NT2/D1 (cell line): ENCODE data around the gene NAP1L1.

Experiments
- DNase-seq: peaks from one replicate; pipeline ENCODE4 v3.0.0-alpha.2; 2011; ENCODE audit warnings: low read depth, low spot score
- H3K27me3 ChIP-seq: 2 replicates; pipeline ENCODE4 v1.6.0; 2011; ENCODE audit warnings: mild to moderate bottlenecking; ENCODE audit not compliant: insufficient read length, insufficient read depth
- H3K36me3 ChIP-seq: 2 replicates; pipeline ENCODE4 v1.6.1; 2011; ENCODE audit warnings: mild to moderate bottlenecking, low read length, mixed read lengths; ENCODE audit not compliant: insufficient read depth, insufficient read length
- H3K4me1 ChIP-seq: 2 replicates; pipeline ENCODE4 v1.5.1; 2011; ENCODE audit not compliant: insufficient read depth, insufficient read length
- H3K4me3 ChIP-seq: 2 replicates; pipeline ENCODE4 v1.5.1; 2011; ENCODE audit warnings: low read depth; ENCODE audit not compliant: insufficient read length
- H3K9ac ChIP-seq: 2 replicates; pipeline ENCODE4 v1.6.0; 2011; ENCODE audit warnings: low read depth; ENCODE audit not compliant: insufficient read length
- H3K9me3 ChIP-seq: 2 replicates; pipeline ENCODE4 v1.5.1; 2011; ENCODE audit warnings: mild to moderate bottlenecking, low read length; ENCODE audit not compliant: insufficient read depth
- SUZ12 ChIP-seq: IDR thresholded peaks from 2 replicates; pipeline ENCODE4 v1.6.1; 2011; ENCODE audit not compliant: insufficient read length, insufficient read depth; ENCODE audit errors: extremely low read depth
- YY1 ChIP-seq: IDR thresholded peaks from 2 replicates; pipeline ENCODE4 v1.6.1; 2011; ENCODE audit not compliant: insufficient read length, insufficient read depth
- ZNF274 ChIP-seq: IDR thresholded peaks from 2 replicates; pipeline ENCODE4 v1.6.1; 2011; ENCODE audit warnings: mild to moderate bottlenecking, low read depth, low read length

The NAP1L1 gene

DNA sequence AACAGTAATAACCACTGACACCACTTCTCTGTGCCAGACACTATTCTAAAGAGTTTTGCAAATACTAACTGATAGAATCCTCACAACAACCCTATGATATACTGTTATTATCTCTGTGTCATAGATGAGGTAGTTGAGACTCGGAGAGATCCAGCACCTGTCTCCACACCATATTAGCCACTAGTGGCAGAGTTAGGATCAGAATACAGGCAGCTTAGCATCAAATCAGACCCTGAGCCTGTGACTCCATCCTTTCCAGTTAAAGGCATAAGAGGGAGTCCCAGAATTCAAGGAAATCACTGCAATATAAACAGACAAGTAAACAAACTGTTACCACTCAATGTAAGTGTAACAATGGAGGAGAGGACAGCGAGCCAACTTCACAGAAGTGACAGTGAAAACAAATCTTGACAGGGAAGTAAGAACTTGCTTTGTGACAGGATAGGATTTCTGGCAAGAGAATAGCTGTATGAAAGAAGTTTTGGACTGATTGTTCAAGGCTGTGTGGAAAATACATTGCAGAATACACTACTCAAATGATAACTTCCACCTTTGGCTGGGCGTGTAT lies 11.7 kb upstream of the NAP1L1 start:
- Histone ChIP-seq H3K4me1 (no peaks in the 10 kb centered on the region), H3K4me3 (no peak overlapping the region), H3K9me3 (no peaks in the 10 kb centered on the region), H3K27me3 (no peaks in the 10 kb centered on the region), H3K9ac (no peak overlapping the region), H3K36me3 (no peaks in the 10 kb centered on the region)
- DNase-seq = no peak
- TF ChIP-seq SUZ12 (no peak), YY1 (no peak), ZNF274 (no peak)

DNA sequence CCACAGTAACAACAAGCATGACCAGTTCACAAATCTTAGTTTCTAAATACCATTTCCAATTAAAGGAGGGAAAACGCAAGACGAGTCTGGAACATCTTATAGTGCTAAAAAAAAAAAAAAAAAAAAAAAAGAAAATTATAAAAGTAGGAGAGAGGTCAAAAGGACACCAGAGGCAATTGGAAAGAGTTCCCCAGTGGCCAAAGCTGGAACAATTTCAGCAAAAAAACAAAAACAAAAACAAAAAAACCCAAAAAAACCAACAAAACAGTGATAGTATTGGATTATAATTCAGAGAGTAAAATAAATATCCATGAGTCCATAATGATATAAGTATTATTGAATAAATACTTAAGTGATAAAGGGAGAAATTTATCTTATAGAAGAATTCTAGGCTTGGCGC lies 10.3 kb upstream of the NAP1L1 start:
- Histone ChIP-seq H3K27me3 (no peaks in the 10 kb centered on the region), H3K4me3 (no peak overlapping the region), H3K9me3 (no peaks in the 10 kb centered on the region), H3K9ac (no peak overlapping the region), H3K4me1 (no peaks in the 10 kb centered on the region), H3K36me3 (no peaks in the 10 kb centered on the region)
- no peak for TF ChIP-seq SUZ12
- TF ChIP-seq YY1 = no peak
- TF ChIP-seq ZNF274 = no peak
- DNase-seq = no peak

DNA sequence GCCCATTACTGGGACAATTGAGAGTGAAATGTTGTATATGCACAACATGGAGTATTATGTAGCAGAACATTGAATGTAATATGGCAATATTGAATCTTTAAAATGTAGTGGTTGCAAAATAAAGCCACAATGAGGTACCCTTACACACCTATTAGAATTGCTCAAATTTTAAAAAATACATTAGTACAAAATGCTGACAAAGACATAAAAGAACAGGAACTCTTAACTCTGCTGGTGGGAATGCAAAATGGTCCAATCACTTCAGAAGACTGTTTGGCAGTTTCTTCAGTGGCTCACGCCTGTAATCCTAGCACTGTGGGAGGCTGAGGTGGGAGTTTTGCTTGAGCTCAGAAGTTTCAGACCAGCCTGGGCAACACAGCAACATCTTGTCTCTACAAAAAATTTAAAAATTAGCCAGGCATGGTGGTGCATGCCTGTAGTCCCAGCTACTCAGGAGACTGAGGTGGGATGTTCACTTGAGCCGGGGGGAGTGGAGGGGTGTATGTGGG lies 6.8 kb upstream of the NAP1L1 start:
- DNase-seq = no peak
- Histone ChIP-seq H3K9ac (no peak overlapping the region), H3K27me3 (no peaks in the 10 kb centered on the region), H3K4me3 (no peak overlapping the region), H3K9me3 (no peaks in the 10 kb centered on the region), H3K36me3 (no peaks in the 10 kb centered on the region), H3K4me1 (no peaks in the 10 kb centered on the region)
- TF ChIP-seq ZNF274 = no peak
- TF ChIP-seq SUZ12 = no peak
- no peak for TF ChIP-seq YY1

DNA sequence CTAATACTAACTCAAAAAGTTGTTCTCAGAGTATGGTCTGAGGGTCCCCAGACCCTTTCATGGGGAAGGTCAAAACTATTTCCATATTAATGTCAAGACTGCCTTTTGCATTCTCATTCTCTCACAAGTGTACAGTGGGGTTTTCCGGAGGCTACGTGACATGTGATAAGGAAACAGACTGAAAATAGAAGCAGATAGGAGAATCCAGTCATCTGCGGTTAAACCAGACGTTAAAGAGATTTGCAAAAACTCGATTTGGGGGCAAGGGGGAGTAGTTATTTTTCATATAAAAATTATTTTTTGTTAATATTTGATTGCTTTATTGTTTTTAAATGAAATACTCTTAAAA lies 1.0 kb upstream of the NAP1L1 start:
- no peak for DNase-seq
- Histone ChIP-seq H3K9me3 (no peaks in the 10 kb centered on the region), H3K9ac (no peak overlapping the region), H3K4me3 (peak overlapping the region; percentile 95), H3K27me3 (no peaks in the 10 kb centered on the region), H3K4me1 (peaks cover 1% of the 10 kb centered on the region), H3K36me3 (peaks cover 31% of the 10 kb centered on the region)
- TF ChIP-seq ZNF274 = no peak
- no peak for TF ChIP-seq SUZ12
- TF ChIP-seq YY1 = no peak

DNA sequence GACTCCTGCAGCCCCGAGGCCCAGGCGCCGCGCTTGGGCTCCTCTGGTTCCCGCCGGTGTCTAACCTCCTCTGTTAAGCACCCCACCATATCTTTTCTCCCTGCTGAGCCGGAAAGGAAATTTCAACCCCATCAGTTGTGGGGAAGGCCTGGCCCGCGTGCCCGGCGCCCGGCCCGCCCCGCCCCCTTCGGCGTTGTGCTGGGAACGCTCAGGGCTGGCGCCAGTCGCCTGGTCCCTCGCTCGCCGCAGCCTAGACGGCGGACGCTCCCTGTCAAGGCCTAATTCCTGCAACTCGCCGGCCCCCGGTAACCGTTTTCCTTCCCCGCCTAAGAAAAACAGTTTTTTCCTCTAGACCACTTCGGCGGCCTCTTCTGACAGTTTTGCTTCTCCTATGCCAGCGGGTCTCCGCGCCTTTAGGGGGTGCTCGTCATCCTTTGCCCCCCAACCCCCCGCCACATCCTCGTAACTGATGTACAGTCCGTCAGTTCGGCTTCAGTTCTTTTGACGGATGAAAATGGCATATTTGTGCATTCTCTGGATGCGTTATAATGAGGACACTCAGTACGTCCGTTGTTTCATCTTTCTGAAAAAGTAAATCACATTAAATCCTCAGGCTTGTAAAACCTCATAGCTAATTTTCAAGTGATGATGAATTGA lies 506 bp upstream of the NAP1L1 start:
- no peaks in the 10 kb centered on the region for H3K9me3 ChIP-seq
- H3K36me3 ChIP-seq = peaks cover 36% of the 10 kb centered on the region
- peak overlapping the region; percentile 95 for H3K4me3 ChIP-seq
- no peak for TF ChIP-seq SUZ12
- TF ChIP-seq ZNF274 = no peak
- no peak for TF ChIP-seq YY1
- no peak for DNase-seq
- H3K27me3 ChIP-seq = no peaks in the 10 kb centered on the region
- H3K4me1 ChIP-seq = peaks cover 3% of the 10 kb centered on the region
- H3K9ac ChIP-seq = peak overlapping the region; percentile 100

DNA sequence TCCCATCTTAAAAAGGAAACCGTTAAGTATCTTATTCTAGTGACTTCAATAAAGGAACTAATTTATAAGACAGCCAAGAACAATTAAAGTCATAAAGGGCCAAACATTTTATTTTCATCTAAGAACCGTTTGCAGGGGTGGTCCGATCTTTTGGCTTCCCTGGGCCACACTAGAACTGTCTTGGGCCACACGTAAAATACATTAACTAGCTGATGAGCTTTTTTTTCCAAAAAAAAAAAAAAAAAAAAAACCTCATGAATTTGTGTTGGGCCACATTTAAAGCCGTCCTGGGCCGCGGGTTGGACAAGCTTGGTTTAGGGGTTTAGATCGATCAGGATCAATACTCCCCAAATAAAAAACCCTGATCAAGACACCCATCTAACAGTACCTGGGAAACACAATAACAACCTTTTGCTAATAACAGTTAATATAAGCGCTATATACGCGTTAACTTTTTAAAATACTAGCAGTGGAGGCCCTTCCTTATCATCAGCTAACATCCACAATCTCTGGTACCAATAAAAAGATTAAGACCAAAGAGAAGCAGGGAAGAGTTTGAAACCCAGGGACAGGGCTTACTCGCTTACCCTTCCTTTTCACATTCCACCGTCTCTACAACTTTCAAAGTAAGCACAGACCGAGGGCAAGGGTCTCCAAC lies 1.1 kb downstream of the NAP1L1 start:
- Histone ChIP-seq H3K9ac (peak overlapping the region; percentile 79), H3K27me3 (no peaks in the 10 kb centered on the region), H3K4me1 (peaks cover 3% of the 10 kb centered on the region), H3K9me3 (no peaks in the 10 kb centered on the region), H3K36me3 (peaks cover 52% of the 10 kb centered on the region), H3K4me3 (peak overlapping the region; percentile 95)
- DNase-seq = no peak
- no peak for TF ChIP-seq ZNF274
- TF ChIP-seq YY1 = no peak
- TF ChIP-seq SUZ12 = no peak

DNA sequence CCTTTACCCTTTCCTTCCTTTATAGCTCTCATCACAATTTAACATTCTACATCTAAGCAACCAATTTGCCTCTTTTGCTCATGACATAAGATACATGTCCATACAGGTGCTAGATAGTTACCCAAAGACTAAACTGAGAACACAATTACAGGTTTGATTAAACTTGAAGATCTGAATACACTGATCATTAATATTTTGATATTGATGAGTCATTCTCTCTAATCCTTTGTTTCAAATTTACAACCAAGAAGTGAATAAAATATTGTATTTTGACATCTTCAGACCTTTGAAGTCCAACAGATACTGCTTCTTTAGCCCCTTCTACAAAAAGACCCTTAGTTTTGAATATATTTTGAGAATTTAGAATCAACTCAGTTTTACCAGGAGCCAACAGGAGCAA lies 2.6 kb downstream of the NAP1L1 start:
- peak overlapping the region; percentile 95 for H3K4me3 ChIP-seq
- TF ChIP-seq ZNF274 (no peak), YY1 (no peak), SUZ12 (no peak)
- H3K9me3 ChIP-seq = no peaks in the 10 kb centered on the region
- H3K4me1 ChIP-seq = peaks cover 3% of the 10 kb centered on the region
- H3K27me3 ChIP-seq = no peaks in the 10 kb centered on the region
- DNase-seq = no peak
- H3K9ac ChIP-seq = no peak overlapping the region
- H3K36me3 ChIP-seq = peaks cover 64% of the 10 kb centered on the region
